HG03342 (cell line): Measurements from ENCODE around the gene TGFBR2.

Experiments
- ATAC-seq: cut with Tn5 transposase; IDR thresholded peaks from one replicate; pipeline ENCODE4 v1.9.1; 2021; ENCODE audit warnings: mild to moderate bottlenecking, moderate library complexity; ENCODE audit not compliant: unreplicated experiment

TGFBR2 gene

DNA sequence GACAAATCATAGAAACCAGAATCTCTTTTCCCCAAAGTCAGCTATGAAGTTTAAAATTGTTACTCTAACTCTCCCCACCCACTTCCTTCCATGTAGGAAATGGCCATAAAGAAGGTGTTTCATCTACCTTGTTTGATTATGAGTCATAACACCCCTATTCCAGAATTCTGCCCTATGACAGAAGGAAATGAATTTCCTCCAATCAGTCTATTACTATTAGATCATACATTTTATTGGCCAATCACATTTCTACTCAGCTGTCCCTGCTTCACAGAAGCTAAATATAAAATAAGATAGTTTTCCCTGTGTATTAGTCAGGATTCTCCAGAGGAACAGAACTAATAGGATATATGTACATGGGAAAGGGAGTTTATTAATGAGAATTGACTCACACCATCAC lies 102.1 kb downstream of the TGFBR2 start:
- ATAC-seq = no peak

DNA sequence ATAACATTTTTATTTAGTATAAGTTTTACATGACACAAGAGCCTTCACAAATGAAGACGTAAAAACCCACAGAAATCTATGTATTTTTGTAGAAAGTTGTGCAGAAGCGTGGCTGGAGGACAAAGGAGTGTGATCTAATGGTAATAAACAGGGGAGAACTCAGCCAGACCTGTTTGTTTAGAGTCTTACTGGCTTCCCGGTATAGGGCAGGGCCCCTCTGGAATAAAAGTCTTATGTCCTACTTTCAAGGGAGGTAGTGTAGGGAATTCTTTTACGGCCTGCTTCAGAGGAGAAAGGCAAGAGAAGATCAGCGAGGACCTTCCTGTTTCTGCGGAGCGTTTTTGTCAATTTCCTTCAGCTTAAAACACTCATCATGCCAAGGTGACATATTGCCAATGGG lies 103.6 kb downstream of the TGFBR2 start:
- no peak for ATAC-seq

- ATAC-seq = no peak
Measured at GRCh38 chr3:30711151-30711550, 104.8 kb downstream of the TGFBR2 start.

DNA sequence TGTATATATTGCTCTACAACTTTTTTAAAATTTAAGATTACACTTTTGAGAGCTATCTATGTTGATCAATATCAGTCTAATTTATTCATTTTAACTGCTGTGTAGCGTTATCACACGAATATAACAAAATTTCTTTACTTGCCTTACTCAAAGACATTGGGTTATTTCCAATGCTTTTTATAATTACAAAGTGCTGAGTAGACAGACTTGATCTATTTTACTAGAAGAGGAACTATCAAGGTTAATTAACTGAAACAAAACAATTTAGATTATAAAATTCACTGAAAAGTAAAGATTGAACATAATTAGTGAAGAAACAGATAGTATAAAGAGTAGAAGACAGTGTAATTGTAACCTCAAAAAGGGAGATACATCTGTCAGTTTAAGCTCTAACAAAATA lies 105.5 kb downstream of the TGFBR2 start:
- no peak for ATAC-seq

GRCh38 chr3:30712991-30713390 lies 106.6 kb downstream of the TGFBR2 start:
- no peak for ATAC-seq

DNA sequence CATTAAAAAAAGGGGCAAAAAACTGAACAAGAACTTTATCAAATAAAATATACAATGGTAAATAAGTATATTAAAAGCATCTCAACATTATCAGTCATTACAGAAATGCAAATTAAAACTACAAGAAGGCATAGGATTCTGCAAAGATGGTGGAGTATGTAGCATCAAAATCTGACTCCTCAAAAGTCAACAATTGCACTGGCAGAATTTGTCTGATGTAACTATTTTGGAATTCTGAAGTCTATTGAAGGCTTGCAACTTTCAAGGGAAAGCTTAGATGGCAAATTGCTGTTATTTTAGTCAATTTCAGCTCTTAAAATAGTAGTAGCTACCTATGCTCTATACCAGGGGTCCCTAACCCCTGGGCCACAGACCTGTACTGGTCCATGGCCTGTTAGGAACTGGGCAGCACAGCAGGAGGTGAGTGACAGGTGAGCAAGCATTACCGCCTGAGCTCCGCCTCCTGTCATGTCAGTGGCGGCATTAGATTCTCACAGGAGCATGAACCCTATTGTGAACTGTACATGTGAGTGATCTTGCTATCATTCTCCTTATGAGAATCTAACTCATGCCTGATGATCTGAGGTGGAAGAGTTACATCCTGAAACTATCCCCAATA lies 107.6 kb downstream of the TGFBR2 start:
- ATAC-seq = no peak

DNA sequence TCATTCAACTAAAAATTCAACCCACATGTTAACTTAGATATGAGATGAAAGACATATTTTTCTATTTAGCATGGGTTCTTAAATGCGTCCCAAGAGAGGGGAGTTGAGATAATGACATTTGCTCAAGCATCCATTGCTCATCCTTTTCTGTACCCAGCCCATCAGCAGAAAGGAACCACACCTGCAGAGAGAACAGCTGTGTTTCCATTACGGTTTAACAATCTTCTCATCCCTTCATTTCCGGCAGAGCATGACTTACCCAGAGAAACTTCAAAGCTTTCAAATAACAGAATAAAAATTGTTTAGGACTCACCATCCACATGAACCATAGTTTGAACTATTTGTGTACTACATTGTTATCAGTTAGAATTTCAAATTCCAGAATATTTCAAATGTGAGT lies 113.1 kb downstream of the TGFBR2 start:
- ATAC-seq = no peak

- no peak for ATAC-seq
Measured at GRCh38 chr3:30720586-30721313, 114.3 kb downstream of the TGFBR2 start.

DNA sequence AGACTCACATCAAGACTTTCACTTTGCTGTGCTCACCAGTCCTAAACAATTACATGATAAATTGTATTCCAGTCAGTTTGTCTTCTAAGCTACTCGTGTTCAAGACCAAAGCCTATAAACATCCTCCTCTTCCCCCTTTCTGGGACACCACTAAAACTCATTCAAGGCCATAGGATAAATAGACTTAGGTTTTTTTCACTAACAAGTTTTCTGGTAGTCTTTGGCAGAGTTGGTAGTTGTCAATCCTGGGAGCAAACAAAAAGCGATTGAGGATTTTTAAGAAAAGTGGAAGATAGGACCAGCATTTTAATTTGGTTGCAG lies 114.9 kb downstream of the TGFBR2 start:
- no peak for ATAC-seq

DNA sequence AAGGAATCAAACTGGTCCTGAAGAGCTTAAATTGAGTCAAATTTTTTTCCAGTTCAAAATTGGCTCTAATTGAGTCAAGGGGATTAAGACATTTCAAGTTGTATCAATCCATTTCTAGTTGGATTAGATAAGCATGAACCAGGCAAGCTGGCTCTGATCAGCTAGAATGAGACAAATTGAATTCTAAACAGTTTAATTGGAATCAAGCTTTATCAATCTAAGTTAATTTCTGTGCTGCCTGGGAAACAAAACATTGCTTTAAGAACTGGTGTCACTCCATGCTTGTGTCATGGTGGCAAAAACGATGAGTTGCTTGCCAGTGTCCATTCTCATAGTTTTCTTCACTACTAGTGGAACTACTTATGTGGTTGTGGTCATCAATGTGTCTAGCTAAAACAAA lies 116.8 kb downstream of the TGFBR2 start:
- ATAC-seq = no peak

- ATAC-seq = no peak
Measured at GRCh38 chr3:30724863-30725262, 118.5 kb downstream of the TGFBR2 start.

DNA sequence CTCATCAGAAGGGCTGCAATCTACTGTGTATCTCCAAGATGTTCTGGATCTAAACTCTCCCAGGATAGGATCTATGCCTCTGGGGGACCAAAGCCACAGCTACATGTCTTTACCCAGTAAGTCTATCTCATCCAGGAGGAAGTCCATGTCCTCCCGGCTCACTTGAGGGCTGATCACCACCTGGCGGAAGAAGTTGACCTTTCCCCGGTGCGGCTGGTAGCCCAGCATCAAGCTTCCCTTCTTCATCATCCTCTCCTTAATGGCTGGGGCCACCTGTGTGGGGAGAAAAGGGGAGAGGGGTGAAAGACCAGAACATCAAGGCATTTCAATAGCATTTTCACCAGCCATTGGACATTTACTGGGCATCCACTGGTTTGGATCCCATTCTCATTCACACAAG lies 121.7 kb downstream of the TGFBR2 start:
- ATAC-seq = no peak

DNA sequence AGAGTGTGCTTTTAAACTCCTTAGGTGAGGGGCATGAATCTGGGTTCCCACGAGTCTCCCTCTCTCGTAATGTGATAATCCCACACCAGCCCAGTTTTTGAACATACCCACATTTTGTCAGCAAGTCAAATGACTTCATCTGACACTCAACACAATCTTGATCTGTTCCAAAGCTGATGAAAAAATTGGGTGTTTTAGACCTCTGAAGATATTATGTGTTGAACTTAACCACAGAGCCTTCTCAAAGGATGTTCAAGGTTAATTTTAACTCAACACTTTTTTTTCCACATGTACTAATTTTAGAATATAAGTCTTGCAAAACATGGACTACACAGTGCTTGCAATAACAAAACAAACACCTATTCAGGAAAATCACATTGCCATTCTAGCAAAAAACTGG lies 123.1 kb downstream of the TGFBR2 start:
- no peak for ATAC-seq

GRCh38 chr3:30729936-30730335 lies 123.5 kb downstream of the TGFBR2 start:
- no peak for ATAC-seq

- ATAC-seq = no peak
Measured at GRCh38 chr3:30730967-30731366, 124.6 kb downstream of the TGFBR2 start.

DNA sequence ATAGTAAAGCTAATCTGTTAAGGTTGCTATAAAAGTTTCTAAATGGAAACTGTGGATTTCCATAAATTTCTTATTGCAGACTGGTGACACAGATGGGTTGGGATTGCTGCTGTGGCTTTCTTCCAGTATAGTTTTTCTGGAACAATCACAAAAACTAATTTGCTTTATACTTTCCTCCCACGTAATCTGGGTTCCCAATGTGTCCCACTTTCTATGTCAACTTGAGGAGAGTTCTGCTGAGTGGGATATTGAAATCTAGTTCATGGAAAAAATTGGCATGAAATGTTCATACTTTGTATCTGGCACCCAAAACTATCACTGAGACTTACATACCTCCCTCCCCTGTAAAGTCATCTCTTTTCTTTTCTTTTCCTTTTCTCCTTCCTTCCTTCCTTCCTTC lies 126.8 kb downstream of the TGFBR2 start:
- no peak for ATAC-seq

- no peak for ATAC-seq
Measured at GRCh38 chr3:30733696-30734095, 127.3 kb downstream of the TGFBR2 start.

DNA sequence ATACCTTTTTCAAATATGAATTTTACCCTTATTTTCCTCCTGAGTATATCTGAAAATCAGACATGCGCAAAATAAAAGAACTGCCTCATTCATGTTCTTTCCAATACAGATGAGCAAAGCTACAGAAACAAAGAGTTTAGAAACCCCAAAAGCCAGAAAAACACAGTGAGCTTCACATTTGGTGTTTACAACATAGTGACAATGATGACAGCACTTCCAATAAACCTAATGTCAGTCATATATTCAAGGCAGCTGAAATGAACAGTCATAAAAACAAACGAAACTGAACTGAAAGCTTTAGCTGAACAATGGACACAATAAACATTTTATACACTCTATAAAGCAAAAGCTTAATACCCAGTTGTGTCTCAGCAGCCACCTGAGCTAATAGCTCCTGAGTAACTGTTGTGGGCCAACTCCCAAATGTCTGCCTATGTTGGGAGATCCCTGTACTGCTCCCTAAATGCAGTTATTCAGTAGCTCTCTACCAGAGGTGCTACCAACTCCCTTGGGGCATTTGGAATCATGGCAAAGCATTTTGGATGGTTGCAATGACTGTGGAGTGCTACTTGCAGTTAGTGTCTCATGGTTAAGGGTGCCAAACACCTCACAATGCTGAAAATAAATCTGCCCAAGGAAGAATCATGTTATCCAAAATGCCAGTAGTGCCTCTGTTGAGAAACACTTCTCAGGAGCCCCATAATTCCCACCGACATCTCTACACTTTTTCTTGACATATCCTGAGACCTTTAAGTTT lies 131.5 kb downstream of the TGFBR2 start:
- no peak for ATAC-seq

DNA sequence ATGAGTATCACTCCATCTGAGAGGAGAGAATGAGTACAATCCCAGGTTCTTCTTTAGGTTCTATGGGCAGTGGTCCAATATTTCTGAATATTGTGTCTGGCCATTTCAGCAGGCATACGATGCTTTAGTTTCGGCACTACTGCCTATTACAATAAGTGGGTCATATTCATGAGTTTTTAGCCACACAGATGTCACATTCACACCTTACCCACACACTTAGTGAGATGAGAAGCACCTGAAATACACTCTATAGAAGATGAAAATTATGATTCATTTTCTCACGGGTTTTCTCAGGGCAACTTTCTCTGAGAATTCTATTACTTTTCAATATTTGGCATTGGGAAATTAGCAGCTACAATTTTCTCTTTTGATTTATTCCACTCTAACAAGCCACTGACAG lies 132.2 kb downstream of the TGFBR2 start:
- ATAC-seq = no peak

DNA sequence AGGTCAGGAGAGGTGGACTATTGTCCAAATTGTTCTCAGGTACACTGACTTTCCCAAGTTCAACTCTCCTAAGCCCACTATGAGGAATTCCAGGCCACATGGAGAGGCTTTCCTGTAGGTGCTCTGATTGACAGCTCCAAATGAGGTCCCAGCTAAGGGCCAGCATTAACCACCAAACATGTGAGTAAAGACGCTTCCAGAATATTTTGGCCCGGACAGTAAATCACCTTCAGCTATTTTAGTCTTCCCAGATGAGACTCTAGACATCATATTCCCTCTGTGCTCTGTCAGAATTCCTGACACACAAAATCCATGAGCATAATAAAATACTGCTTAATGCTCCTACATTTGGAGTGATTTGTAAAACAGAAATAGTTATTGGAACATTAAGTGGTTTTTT lies 135.5 kb downstream of the TGFBR2 start:
- no peak for ATAC-seq

DNA sequence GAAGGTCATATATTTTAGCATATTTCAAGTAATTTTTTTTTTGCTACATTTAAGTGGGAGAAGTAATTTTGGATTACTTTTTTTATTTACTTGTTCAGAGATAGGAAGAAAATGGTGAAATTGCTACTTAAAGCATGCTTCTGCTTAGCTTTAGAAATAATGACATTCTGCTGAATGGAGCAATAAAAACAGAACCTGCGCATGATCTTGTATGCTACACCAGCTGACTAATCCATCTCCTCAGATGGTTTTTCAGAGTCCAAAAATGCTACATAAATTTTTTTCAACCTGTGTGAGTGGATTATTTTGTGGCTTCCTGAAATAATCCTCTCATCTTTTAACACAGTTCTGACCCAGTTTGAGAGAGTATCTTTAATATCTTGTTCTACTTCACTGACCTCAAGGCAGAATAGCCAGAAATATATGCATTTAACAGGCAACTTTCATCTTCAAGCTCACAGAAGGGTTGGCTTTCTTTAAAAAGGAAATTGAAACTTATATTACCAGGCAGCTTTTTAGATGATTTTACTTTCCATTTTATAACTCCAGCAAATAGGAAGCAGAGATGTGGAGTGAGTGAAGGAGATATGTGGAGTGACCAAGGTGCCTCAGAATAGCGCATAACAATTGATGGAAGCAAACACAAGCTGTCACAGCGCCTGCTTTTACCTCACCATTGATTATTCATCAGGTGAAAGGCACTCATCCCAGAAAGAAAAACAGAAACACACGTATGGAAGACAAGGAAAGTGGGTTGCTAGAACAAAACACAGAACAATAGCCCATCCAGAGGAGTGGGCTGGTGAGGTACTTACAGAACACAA lies 136.6 kb downstream of the TGFBR2 start:
- ATAC-seq = no peak
